Caco-2 (cell line): ENCODE measurements around the gene HS1BP3. TPM values are rescaled to one million over a fixed set of nuclear protein-coding genes. Genes with fewer than 3 reads are reported as not detected.

Experiments
- BruUV-seq: library from RNA; stranded (reverse); fragments of 400-500 nt; replicated peaks from 2 replicates; lab custom pipeline; 2021; lab: Mats Ljungman, UMichigan
- CTCF ChIA-PET: fragments of 300-600 bp; sonication (Branson Sonifier 250); formaldehyde crosslinking; loops from one replicate; lab custom pipeline; 2022; ENCODE audit warnings: antibody characterized with exemption; lab: Charles Lee
- POLR2A ChIA-PET: fragments of 300-600 bp; sonication (Branson Sonifier 250); formaldehyde crosslinking; loops from one replicate; lab custom pipeline; 2022; ENCODE audit warnings: antibody characterized with exemption; lab: Charles Lee
- DNase-seq, 2 experiments: peaks; one replicate each; pipeline versions ENCODE4 v3.0.0 to v3.0.0-alpha.2; 2020 to 2022
- H3K27me3 ChIP-seq: replicated peaks from 2 replicates; pipeline ENCODE4 v1.6.0; 2011; ENCODE audit warnings: low read length; ENCODE audit not compliant: control insufficient read depth, insufficient read depth
- H3K36me3 ChIP-seq: 2 replicates; pipeline ENCODE4 v1.5.1; 2011; ENCODE audit warnings: low read length; ENCODE audit not compliant: control insufficient read depth, insufficient read depth
- H3K4me1 ChIP-seq: fragments of 250-450 bp; sonication (Bioruptor Pico); 2 replicates; pipeline ENCODE4 v1.5.1; 2020; ENCODE audit warnings: mild to moderate bottlenecking
- H3K4me3 ChIP-seq: 2 replicates; pipeline ENCODE4 v1.5.1; 2011; ENCODE audit warnings: low read depth, mild to moderate bottlenecking, control low read depth, low read length
- H3K9me3 ChIP-seq: fragments of 250-450 bp; sonication (Bioruptor Pico); 2 replicates; pipeline ENCODE4 v1.5.1; 2020; ENCODE audit warnings: mild to moderate bottlenecking, moderate library complexity
- H3K27ac Mint-ChIP-seq: one replicate; pipeline ENCODE4 v1.8.0; 2022; ENCODE audit warnings: mixed read lengths; ENCODE audit not compliant: unreplicated experiment
- H3K27me3 Mint-ChIP-seq: one replicate; pipeline ENCODE4 v1.8.0; 2022; ENCODE audit warnings: mixed read lengths; ENCODE audit not compliant: insufficient read depth, unreplicated experiment
- H3K36me3 Mint-ChIP-seq: one replicate; pipeline ENCODE4 v1.8.0; 2022; ENCODE audit warnings: mild to moderate bottlenecking, mixed read lengths; ENCODE audit not compliant: insufficient read depth, unreplicated experiment
- H3K4me1 Mint-ChIP-seq: one replicate; pipeline ENCODE4 v1.8.0; 2022; ENCODE audit warnings: low read depth, mixed read lengths; ENCODE audit not compliant: unreplicated experiment
- H3K4me3 Mint-ChIP-seq: one replicate; pipeline ENCODE4 v1.8.0; 2022; ENCODE audit warnings: mild to moderate bottlenecking, moderate library complexity, mixed read lengths; ENCODE audit not compliant: unreplicated experiment
- H3K9me3 Mint-ChIP-seq: one replicate; pipeline ENCODE4 v1.8.0; 2022; ENCODE audit warnings: mixed read lengths; ENCODE audit not compliant: unreplicated experiment
- intact Hi-C: fragments of 100-400 bp; cut with micrococcal nuclease; formaldehyde crosslinking; loops from one replicate; pipeline ENCODE4 v1.10.0; 2022; ENCODE audit not compliant: unreplicated experiment
- total RNA-seq: library from RNA; stranded (reverse); gene quantifications from 2 replicates; pipeline ENCODE4 v1.2.3, GENCODE V29; 2022
- TF ChIP-seq, protein P1 (sequence below), 2 experiments: fragments of 200-600 bp in 1 of 2; IDR thresholded peaks; 1 replicate in 1 of 2; 2 replicates in 1 of 2; pipeline versions ENCODE4 v1.5.1 to v1.8.0; 2011 to 2022; ENCODE audit warnings: antibody characterized with exemption in 1 of 2, control low read depth in 1 of 2, inconsistent platforms in 1 of 2, low read depth in 1 of 2, low read length in 1 of 2, mild to moderate bottlenecking in 1 of 2, moderate library complexity in 1 of 2; ENCODE audit not compliant: insufficient read depth in 1 of 2, severe bottlenecking in 1 of 2, unreplicated experiment in 1 of 2

HS1BP3 gene
- total RNA-seq, 1 experiment from 2014 or later, result 31.1 TPM

DNA sequence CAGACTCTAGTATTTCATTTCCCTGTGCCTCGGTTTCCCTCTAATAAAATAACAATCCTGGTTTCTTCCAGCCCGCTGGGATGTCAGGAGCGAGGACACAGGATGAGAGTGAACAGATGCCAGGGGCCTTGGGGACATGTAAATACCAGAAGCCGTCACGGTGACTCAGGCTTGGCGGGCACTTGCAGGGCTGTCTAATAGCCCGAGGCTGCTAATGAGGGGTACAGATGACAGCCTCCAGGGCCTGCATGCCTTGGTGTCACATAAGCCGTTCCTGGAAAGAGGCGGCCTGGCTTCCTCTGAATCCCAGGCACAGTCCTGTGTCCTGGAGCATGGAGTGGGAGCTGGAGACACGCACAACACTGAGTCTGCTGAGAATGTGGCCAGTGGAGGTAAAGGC is 28.2 kb downstream of the HS1BP3 start:
- H3K27ac Mint-ChIP-seq, result no peak overlapping the region
- Histone ChIP-seq H3K36me3 (peaks cover 2% of the 10 kb centered on the region), H3K4me3 (no peak overlapping the region), H3K9me3 (no peaks in the 10 kb centered on the region), H3K27me3 (no peaks in the 10 kb centered on the region), H3K4me1 (no peaks in the 10 kb centered on the region; the same call in 1 of the 2 replicates)
- ChIA-PET POLR2A (no interaction called here), CTCF (no interaction called here)
- H3K4me3 Mint-ChIP-seq, result no peak overlapping the region
- intact Hi-C loops, result no loop called here
- no peaks in the 10 kb centered on the region for H3K4me1 Mint-ChIP-seq
- TF ChIP-seq, protein P1, sequence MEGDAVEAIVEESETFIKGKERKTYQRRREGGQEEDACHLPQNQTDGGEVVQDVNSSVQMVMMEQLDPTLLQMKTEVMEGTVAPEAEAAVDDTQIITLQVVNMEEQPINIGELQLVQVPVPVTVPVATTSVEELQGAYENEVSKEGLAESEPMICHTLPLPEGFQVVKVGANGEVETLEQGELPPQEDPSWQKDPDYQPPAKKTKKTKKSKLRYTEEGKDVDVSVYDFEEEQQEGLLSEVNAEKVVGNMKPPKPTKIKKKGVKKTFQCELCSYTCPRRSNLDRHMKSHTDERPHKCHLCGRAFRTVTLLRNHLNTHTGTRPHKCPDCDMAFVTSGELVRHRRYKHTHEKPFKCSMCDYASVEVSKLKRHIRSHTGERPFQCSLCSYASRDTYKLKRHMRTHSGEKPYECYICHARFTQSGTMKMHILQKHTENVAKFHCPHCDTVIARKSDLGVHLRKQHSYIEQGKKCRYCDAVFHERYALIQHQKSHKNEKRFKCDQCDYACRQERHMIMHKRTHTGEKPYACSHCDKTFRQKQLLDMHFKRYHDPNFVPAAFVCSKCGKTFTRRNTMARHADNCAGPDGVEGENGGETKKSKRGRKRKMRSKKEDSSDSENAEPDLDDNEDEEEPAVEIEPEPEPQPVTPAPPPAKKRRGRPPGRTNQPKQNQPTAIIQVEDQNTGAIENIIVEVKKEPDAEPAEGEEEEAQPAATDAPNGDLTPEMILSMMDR (IDR thresholded peaks at IDR 0.05; ENCODE audit: insufficient read depth in 1 of 2, low read depth in 1 of 2, low read length in 1 of 2, severe bottlenecking in 1 of 2, unreplicated experiment in 1 of 2), result no peak
- H3K9me3 Mint-ChIP-seq, result no peaks in the 10 kb centered on the region
- no TSS peak for BruUV-seq
- H3K27me3 Mint-ChIP-seq, result no peaks in the 10 kb centered on the region
- no peaks in the 10 kb centered on the region for H3K36me3 Mint-ChIP-seq
- peak in 1 of 2 experiments; percentile 26 for DNase-seq

DNA sequence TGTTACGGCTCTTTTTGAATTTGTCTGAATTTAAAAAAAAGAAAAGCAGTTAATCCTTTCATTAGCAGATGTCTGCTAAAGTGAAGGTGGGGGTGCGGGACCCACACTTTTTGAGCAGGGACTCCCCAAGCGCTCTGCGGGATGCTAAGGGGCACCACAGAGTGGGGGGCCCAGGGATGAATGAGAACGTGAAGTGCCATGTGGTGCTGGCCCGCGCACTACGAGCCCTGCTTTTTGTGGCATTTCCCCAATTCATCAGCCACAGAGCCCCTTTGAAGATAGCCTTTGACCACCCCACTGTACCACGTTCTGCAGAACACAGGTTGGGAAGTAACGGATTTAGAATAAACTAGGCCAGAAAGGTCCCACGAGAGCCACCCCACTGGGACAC is 28.6 kb downstream of the HS1BP3 start:
- POLR2A ChIA-PET, result no interaction called here
- Histone ChIP-seq H3K4me3 (no peak overlapping the region), H3K4me1 (no peaks in the 10 kb centered on the region; the same call in 1 of the 2 replicates), H3K36me3 (peaks cover 2% of the 10 kb centered on the region), H3K27me3 (no peaks in the 10 kb centered on the region), H3K9me3 (no peaks in the 10 kb centered on the region)
- Mint-ChIP-seq H3K4me1 (no peaks in the 10 kb centered on the region), H3K4me3 (no peak overlapping the region), H3K27me3 (no peaks in the 10 kb centered on the region), H3K9me3 (no peaks in the 10 kb centered on the region), H3K36me3 (no peaks in the 10 kb centered on the region), H3K27ac (no peak overlapping the region)
- intact Hi-C loops, result no loop called here
- TF ChIP-seq, protein P1 (IDR thresholded peaks at IDR 0.05; ENCODE audit: insufficient read depth in 1 of 2, low read depth in 1 of 2, low read length in 1 of 2, severe bottlenecking in 1 of 2, unreplicated experiment in 1 of 2), result no peak
- no TSS peak for BruUV-seq
- DNase-seq, result no peak
- CTCF ChIA-PET, result no interaction called here

DNA sequence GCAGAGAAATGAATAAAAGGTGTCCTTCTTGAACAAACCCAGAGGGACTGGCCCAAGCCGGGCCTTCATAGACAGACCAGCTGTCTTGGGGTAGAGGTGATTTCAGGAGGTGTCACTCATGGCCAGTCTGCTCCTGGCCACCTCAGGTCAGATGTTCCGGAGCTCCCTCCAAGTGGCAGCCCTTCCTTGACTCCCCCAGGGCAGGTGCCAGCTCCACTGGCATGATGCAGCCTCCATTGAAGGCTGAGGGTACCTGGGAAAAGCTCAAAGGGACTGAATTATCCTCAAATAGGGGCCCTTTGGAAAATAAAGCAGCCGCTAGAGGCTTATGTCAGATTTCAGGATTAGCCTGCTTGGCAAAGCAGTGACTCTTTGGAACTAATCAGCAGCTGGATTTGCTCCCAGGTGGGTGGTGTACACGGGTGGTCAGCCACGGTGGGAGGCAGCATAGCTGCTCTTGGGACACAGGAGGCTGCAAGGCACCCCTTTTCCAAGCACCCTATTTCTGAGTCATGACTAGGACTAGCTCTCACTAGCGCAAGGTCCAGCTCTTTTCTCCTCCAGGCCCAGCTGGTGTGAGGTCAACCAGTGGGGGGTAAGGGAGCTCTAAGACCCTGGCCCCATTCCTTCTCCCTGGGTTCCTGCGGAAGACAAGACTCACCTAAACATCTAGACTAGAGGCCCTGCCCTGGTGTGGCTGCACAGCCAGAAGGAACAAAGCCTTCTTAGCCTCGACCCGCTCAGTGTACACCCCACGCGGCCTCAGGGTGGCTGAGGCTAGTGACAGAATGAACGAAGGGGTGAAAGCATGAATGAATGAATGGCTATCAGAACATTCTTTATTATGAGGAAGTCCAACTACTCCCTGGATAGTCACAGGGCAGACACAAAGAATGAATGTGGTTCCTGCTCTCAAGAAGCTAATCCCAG is 29.3 kb downstream of the HS1BP3 start:
- no TSS peak for BruUV-seq
- intact Hi-C loops, result no loop called here

More for the DNA sequence above, 29.3 kb downstream of the HS1BP3 start:
- no peak overlapping the region for H3K27ac Mint-ChIP-seq
- no peak for DNase-seq
- Histone ChIP-seq H3K9me3 (no peaks in the 10 kb centered on the region), H3K27me3 (no peaks in the 10 kb centered on the region), H3K4me3 (no peak overlapping the region), H3K36me3 (peaks cover 2% of the 10 kb centered on the region), H3K4me1 (no peaks in the 10 kb centered on the region; the same call in 1 of the 2 replicates)
- no peaks in the 10 kb centered on the region for H3K27me3 Mint-ChIP-seq
- H3K4me3 Mint-ChIP-seq, result no peak overlapping the region
- ChIA-PET CTCF (no interaction called here), POLR2A (interaction anchor here (0.9 kb wide), 1 partner anchor 175 kb away, joined by 3 read pairs; the partner anchor contains the start of gene RHOB)
- no peaks in the 10 kb centered on the region for H3K4me1 Mint-ChIP-seq
- TF ChIP-seq, protein P1 (IDR thresholded peaks at IDR 0.05; ENCODE audit: insufficient read depth in 1 of 2, low read depth in 1 of 2, low read length in 1 of 2, severe bottlenecking in 1 of 2, unreplicated experiment in 1 of 2), result no peak
- H3K9me3 Mint-ChIP-seq, result no peaks in the 10 kb centered on the region
- H3K36me3 Mint-ChIP-seq, result no peaks in the 10 kb centered on the region
